GM19099 (cell line): ENCODE results near the gene KCNMA1.

ENCODE experiments used
- POLR2A ChIP-seq: IDR thresholded peaks from 3 replicates; pipeline ENCODE4 v1.6.1; 2011; ENCODE audit warnings: low read depth; ENCODE audit not compliant: insufficient read length; ENCODE audit errors: extremely low read depth

The KCNMA1 gene

DNA sequence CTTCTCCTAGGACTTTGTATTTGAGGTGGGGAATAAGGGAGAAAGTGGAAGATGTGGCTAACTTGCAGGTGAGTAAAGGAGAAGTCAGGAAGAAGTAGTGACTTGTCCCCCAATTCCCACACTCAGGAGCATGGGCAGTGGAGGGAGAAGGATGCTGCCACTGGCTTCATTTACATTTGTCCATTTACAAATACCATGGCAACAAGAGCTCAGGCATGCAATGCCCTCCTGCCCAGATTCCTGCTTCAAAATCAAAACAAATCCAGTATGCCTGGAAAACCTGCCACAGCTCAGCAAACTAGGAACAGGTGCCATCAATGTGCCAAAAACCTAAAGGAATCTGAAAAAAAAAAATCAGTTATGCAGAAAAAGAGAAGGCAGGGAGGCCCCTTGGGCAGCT lies 139.9 kb downstream of the KCNMA1 start:
- TF ChIP-seq POLR2A, result no peak

DNA sequence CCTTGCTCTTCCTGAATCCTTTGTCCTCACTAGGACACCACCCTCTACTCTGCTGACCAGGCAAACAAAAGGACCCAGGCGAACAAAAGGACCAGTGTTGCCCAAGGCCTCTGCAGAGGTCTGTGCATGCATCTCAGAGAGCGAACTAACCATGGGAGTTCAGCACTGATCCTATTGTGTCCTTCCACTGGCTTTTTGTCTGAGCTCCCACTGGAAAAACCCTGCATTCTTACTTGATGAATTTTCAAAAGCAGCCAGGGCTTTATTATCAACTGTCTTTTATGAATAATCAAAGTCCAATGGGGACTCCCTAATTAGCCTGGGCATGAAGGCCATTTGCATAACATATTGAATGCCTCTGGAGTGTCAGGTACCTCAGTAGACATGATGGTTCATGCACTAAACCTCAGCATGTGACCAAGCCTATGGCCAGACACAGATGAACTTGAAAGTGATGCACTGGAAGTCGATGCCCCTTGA lies 140.6 kb downstream of the KCNMA1 start:
- TF ChIP-seq POLR2A, result no peak

DNA sequence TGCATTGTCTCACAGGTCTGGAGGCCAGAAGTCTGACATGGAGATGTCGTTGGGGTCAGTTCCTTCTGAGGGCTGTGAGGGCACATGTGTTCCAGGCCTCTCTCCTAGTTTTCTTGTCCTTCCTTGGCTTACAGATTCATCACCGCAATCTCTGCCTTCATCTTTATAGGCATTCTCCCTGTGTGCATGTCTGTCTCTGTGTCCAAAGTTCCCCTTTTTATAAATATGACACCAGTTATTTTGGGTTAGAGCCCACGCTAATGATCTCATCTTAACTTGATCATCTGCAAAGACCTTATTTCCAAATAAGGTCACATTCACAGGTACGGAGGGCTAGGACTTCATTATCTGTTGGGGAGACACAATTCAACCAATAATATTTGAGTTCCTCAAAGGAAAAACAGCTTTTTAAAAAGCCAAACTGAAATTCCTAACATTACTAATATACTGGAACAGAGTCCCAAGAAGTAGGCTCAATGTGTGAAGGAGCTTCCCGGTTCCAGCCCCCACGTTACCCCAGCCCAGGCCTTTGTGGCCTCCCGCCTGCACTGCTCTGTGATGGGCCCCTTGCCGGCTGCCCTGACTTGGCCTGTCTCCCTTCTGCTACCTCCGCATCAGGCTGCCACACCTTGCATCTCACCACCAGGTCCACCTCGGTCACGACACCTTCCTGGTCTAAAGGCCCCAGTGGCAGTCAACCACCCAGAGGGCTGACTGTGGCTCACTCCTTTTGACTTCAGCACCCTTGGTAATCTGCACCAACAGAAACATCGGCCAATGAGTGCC lies 142.7 kb downstream of the KCNMA1 start:
- no peak for TF ChIP-seq POLR2A

DNA sequence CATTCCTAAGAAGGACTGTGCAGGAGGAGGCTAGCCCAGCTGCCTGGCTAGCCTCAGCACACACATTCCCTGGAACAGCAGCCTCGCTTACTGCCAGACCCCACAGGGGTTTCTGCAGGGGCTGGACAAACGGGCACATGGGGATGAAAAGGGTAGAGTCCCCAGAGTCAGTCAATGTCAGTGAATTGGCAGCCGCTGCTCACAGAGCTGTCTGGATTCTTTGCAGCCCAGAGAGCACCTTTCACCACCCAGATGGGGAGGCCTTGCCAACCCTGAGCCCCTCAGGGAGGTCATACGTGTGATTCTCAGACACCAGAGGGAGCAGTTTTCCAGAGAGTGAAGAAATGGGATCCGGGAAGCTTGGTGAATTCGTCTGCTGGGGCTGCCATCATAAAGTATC lies 143.3 kb downstream of the KCNMA1 start:
- no peak for TF ChIP-seq POLR2A

DNA sequence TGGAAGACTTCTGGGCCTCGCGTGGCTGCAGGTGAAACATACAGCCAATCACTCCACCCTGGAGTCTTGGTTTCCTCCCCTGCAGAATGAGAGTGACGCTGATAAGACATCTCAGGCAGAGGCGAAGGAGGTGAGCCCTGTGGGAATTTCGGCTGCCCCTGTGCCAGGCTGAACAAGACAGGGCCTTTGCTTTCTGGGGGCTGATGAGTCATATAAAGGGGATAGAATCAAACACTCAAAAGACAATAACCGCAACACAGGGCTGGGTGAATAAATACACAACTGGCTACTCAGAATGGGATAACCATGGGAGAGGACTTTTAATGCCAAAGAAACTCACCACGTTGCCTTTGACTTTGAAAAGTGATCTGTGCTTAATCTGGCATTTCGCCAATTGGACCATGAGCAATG lies 143.8 kb downstream of the KCNMA1 start:
- no peak for TF ChIP-seq POLR2A

DNA sequence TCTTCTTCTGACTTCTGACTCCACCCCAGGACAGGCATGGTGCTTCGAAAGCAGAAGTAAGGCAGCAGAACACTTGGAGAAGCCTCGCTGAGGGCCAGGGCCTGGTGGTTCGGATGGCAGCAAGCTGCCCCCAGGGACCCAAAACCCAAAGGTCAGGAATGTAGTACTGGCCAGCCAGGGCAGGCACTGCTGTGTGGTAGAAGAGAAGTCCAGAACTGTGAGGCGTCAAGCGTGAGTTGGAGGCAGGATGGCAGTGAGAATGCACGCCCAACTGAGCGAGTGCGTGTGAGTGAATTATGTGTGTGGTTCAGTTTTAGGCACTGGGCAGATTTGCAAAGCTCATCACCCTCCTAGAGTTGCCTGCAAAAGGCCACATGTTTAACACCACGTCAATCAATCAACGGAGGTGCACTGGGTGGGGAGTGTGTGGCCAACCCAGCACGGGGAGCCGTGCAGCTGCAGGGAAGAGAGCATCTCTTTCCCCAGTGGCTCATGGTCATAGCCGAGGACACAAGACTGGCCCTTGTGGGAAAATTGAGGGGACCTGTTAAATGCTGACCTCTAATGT lies 144.3 kb downstream of the KCNMA1 start:
- no peak for TF ChIP-seq POLR2A

DNA sequence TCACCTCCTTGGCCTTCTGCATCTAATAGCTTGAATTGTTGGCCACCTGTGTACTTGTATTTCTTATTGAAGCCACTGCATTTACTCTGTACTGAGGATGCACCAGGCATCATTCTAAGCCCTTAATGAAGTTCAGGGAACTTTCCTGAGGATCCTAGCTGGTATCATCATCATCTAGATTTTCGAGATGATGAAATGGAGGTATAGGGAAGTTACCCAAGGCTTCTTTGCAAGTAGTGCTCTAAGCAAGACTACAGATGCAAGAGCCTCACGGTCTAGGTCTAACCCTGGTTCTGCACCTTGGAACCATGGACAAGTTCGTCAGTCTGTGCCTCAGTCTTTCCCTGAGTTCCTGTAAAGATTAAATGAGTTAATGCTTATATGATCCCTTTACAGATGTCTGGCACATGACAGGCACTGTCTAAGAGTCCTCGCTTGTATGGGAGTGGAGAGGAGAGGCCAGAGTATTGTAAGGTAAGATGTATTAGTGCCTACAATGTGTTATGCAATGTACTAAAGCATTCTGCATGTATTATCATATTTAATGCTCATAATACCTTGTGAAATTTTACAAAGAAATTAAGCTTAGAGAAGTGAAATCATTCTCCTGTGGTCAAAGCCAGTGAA lies 145.1 kb downstream of the KCNMA1 start:
- TF ChIP-seq POLR2A, result no peak

DNA sequence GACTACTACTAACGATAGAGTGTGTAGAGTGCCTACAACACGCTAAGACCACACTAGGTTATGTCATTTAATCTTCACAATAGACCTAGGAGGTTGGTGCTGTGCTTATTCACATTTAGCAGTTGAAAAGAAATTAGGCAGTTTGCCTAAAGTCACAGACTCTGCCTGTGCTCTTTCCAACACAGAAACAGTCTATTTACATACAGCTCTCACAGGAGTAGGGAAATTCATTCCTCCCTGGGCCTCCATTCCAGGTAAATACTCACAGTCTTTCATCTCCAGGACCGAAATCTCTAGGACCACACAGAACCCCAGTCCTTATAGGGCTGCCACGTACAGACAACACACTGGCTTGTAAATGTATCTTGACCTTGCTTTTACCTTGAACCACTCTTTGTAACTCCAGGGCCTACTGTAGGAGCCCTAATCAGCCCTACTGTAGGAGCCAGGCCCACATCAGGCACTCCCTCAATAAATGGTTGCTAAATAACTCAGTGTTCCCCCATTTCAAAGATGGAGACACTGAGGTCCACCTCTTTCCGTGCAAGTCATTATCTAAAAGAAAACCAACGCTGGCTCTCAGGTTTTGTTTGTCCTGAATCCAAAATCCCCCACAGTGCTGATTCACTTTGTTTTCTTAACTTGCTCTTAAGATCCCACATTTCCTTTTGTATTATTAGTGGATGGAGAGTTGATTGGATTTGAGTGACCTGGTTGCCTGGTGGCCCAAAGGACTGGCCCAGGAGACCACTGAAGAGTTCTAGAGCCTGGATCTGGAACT lies 146.9 kb downstream of the KCNMA1 start:
- TF ChIP-seq POLR2A, result no peak

DNA sequence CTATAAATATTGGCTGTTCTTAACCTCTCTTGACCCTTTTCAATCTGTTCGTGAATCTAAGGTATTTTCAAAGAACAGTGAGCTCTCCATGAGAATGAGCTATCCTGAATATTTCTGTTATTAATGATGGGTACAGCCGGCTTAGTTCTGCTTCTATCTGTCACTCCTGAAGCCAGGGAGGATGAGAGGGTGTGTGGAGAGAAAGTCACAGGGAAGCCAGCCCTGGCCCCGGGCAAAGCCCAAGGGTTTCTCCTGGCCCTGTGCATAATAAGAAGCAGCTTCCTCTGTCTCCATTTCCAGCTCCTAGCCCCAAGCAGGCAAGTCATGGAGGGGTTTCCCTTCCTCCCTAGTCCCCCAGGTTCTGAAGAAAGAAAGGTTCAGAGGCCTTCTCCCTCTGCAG lies 151.1 kb downstream of the KCNMA1 start:
- TF ChIP-seq POLR2A, result no peak

DNA sequence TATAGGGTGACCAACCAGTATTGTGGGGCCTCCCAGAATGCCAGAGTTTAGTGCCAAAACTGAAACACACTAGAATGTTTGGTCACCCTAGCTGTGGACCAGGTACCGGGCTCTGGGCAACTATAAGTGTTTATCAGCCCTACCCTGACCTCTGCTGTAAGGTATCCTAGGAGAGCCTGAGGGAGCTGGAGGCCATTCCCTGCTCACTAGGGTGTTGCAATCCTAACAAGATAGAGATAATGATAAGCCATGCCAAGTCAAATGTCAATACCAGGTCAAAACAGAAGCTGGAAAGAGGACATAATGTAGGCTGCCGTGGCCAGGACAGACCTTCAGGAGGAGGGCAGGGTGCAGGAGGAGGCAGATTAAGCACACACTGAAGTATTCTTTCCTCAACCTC lies 151.8 kb downstream of the KCNMA1 start:
- no peak for TF ChIP-seq POLR2A

DNA sequence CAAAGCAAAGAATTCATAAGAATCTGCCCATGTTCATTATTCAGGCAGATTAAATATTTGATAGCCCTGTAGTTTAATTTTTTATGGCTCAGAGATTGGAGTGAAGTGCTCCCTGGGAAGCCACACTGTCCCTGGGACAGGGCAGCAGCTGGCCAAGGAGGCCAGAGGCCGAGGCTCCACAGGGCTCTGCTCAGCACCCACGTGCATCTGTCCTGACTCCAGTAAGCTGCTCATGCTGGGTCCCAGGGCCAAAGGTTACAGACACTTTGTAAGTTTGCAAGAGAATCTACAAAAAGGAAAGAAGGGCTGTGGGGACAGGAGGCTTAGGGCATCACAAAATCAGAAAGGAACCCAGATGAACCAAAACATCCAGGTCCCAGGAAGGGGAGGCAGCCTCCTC lies 155.5 kb downstream of the KCNMA1 start:
- TF ChIP-seq POLR2A, result no peak

DNA sequence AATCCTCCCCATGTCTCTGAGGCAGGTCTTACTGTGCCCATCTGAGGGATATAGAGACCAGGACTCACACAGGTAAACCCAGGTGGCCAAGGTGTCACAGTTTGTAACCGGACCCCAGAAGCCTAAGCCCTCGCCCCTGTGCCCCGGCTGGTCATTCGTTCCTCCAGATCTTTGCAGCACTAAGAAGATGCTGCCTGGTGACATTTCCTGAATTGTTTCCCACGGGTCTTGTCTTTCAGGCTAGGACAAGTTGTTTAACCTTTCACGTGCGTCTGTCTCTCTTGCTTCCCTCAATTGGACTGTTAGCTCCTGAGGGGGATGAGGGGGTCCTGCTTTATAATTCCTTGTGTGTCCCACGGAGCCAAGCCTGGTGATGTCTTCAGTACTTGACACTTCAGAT lies 158.0 kb downstream of the KCNMA1 start:
- no peak for TF ChIP-seq POLR2A

DNA sequence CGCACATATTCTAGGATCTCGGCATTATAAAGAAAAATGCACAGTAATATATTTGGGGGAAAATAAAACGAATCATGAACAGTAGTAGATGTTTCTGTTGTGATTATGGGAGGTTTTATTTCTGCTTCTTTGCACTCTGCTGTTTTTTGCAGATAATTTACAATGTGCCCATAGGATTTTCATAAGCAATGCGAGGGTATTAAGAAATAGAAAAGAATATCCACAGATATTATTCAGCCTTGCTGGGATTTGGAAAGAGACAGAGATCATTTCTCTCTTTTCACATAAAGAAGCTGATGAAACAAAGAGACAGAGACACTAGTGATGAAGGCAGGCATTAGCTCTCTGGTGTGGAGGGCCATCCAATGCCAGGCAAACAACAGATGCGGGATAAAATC lies 158.6 kb downstream of the KCNMA1 start:
- no peak for TF ChIP-seq POLR2A

DNA sequence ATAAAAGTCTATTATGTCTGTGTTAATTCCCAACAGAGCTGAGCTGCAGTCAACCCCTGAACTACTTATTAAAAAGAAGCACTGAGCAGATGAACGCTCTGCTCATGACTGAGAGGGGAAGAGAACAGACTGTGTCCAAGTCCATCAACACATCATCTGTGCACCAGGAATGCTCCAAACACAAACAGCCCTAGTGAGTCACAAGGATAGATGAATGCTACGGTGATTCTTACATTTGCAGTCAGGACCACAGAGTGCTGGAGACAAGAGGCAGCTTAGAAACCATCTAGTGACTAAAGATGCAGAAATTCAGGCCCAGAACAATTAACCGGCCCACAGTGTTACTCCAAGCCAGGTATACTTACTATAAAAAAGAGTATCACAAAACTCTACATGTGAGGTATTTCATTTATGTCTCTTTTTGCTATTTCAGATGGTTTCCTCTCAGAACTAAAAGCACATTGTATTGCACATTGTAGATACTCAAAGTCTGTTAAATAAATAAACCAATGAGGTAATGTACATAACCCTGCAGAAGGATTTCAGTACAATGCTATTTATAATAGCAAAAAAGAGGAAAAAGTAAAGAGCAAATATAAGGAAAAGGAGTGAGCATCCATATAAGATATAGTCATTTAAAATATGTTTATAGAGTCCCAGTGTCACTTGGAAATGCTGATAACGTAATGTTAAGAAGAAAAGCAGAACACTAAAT lies 159.2 kb downstream of the KCNMA1 start:
- no peak for TF ChIP-seq POLR2A

DNA sequence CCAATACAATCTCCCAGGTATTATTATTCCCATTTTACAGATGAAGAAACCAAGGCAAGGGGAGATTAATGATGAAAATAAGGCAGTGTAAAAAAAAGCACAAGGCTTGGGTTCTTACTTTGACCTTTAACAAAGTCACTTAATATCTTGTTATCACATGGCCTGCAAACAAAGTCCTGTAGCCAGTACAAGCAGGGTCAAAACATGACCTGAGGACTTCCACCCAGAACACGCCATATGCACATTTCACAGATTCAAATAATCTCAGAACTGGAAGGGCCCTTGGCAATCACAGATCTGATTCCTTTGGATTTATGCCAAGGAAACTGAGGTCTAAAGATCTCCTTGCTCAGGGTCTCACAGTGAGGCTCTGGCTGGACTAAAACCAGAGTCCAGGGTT lies 162.1 kb downstream of the KCNMA1 start:
- TF ChIP-seq POLR2A, result no peak
